HG02588 (cell line): ENCODE data around the gene LSS.
A peak's percentile ranks its signal among the peaks of the same experiment; 100 is the strongest.
"Not testable (repeated sequence)": the region's sequence is repeated elsewhere in the genome, so short reads cannot be mapped to it uniquely, and the experiment has no call there.

Source experiments
- ATAC-seq: cut with Tn5 transposase; IDR thresholded peaks from one replicate; pipeline ENCODE4 v1.9.1; 2021; ENCODE audit warnings: mild to moderate bottlenecking, moderate library complexity; ENCODE audit not compliant: unreplicated experiment

Gene LSS

GRCh38 chr21:46188226-46189212 lies 40.1 kb downstream of the LSS start:
- ATAC-seq = no peak

GRCh38 chr21:46187814-46188213 lies 40.8 kb downstream of the LSS start:
- no peak for ATAC-seq

- ATAC-seq = no peak
Observed at GRCh38 chr21:46187261-46187660, 41.3 kb downstream of the LSS start.

- no peak for ATAC-seq
Observed at GRCh38 chr21:46185716-46186115, 42.9 kb downstream of the LSS start.

GRCh38 chr21:46184625-46185555 lies 43.7 kb downstream of the LSS start:
- peak; percentile 52 for ATAC-seq

- ATAC-seq = peak; percentile 59
Observed at GRCh38 chr21:46183910-46184624, 44.5 kb downstream of the LSS start, which contains the start of gene SPATC1L. SPATC1L (minus strand) TSS chr21:46184459; CDS start chr21:46182816, 1,643 bp downstream.

GRCh38 chr21:46183337-46183909 lies 45.2 kb downstream of the LSS start:
- ATAC-seq = not testable (repeated sequence)

- no peak for ATAC-seq
Observed at GRCh38 chr21:46182548-46183336, 45.8 kb downstream of the LSS start.

GRCh38 chr21:46181953-46182547 lies 46.5 kb downstream of the LSS start:
- ATAC-seq = no peak

- ATAC-seq = no peak
Observed at GRCh38 chr21:46181436-46181835, 47.1 kb downstream of the LSS start.

GRCh38 chr21:46180778-46181391 lies 47.7 kb downstream of the LSS start:
- no peak for ATAC-seq

GRCh38 chr21:46180079-46180722 lies 48.4 kb downstream of the LSS start:
- ATAC-seq = no peak

GRCh38 chr21:46179708-46180078 lies 48.9 kb downstream of the LSS start:
- no peak for ATAC-seq

- no peak for ATAC-seq
Observed at GRCh38 chr21:46178961-46179360, 49.6 kb downstream of the LSS start.

GRCh38 chr21:46176443-46177129 lies 52.0 kb downstream of the LSS start:
- not testable (repeated sequence) for ATAC-seq

- ATAC-seq = no peak
Observed at GRCh38 chr21:46173573-46173972, 55.0 kb downstream of the LSS start.

GRCh38 chr21:46172863-46173528 lies 55.6 kb downstream of the LSS start:
- no peak for ATAC-seq
